ENCODE results near the gene KRTAP5-2. TPM values are rescaled to one million over a fixed set of nuclear protein-coding genes. Genes with fewer than 3 reads are reported as not detected.

The KRTAP5-2 gene
- total RNA-seq, 2 donors from 2014 or later, result not detected

GRCh38 chr11:1639102-1639620 lies 41.1 kb upstream of the KRTAP5-2 start:
- H3K27me3 Mint-ChIP-seq (ENCODE audit: insufficient read depth), result peaks cover 18% of the 10 kb centered on the region
- TF ChIP-seq CTCF (conservative IDR thresholded peaks at IDR 0.05), result no peak
- Histone ChIP-seq H3K36me3 (ENCODE audit: control insufficient read depth, insufficient read depth, low read length) (no peaks in the 10 kb centered on the region), H3K27me3 (ENCODE audit: control insufficient read depth, insufficient read depth, low read length, poor library complexity, severe bottlenecking) (peaks cover 5% of the 10 kb centered on the region), H3K9ac (ENCODE audit: extremely low read depth, low read length, poor library complexity, severe bottlenecking) (no peak overlapping the region), H3K27ac (ENCODE audit: low read depth, low read length) (no peak overlapping the region), H3K4me1 (ENCODE audit: control insufficient read depth, insufficient read depth, low read length) (no peaks in the 10 kb centered on the region), H3K9me3 (ENCODE audit: control insufficient read depth, low read length) (no peaks in the 10 kb centered on the region), H3K4me3 (ENCODE audit: low read length) (no peak overlapping the region)
- DNase-seq, result no peak
- WGBS, 2 experiments (ENCODE audit: insufficient coverage in 1 of 2, insufficient read length in 1 of 2), result 86 to 87% methylated on average over 15 to 17 of the region's 18 CpGs
- H3K4me1 Mint-ChIP-seq, result no peaks in the 10 kb centered on the region
- H3K4me3 Mint-ChIP-seq, result no peak overlapping the region
- no peaks in the 10 kb centered on the region for H3K9me3 Mint-ChIP-seq
- no peak overlapping the region for H3K27ac Mint-ChIP-seq
- H3K36me3 Mint-ChIP-seq (ENCODE audit: low read depth), result no peaks in the 10 kb centered on the region

- peaks cover 17% of the 10 kb centered on the region for H3K27me3 Mint-ChIP-seq (ENCODE audit: insufficient read depth)
- no peaks in the 10 kb centered on the region for H3K36me3 ChIP-seq (ENCODE audit: control insufficient read depth, insufficient read depth, low read length)
- H3K4me3 ChIP-seq (ENCODE audit: low read length), result no peak overlapping the region
- no peak overlapping the region for H3K4me3 Mint-ChIP-seq
- no peaks in the 10 kb centered on the region for H3K36me3 Mint-ChIP-seq (ENCODE audit: low read depth)
- no peaks in the 10 kb centered on the region for H3K4me1 Mint-ChIP-seq
- H3K4me1 ChIP-seq (ENCODE audit: control insufficient read depth, insufficient read depth, low read length), result no peaks in the 10 kb centered on the region
- DNase-seq, result no peak
- 69 to 77% methylated on average over 5 to 8 of the region's 8 CpGs for WGBS, 2 experiments (ENCODE audit: insufficient coverage in 1 of 2, insufficient read length in 1 of 2)
- peaks cover 5% of the 10 kb centered on the region for H3K27me3 ChIP-seq (ENCODE audit: control insufficient read depth, insufficient read depth, low read length, poor library complexity, severe bottlenecking)
- no peak overlapping the region for H3K27ac Mint-ChIP-seq
- H3K9me3 Mint-ChIP-seq, result no peaks in the 10 kb centered on the region
- no peaks in the 10 kb centered on the region for H3K9me3 ChIP-seq (ENCODE audit: control insufficient read depth, low read length)
- TF ChIP-seq CTCF (conservative IDR thresholded peaks at IDR 0.05), result no peak
- no peak overlapping the region for H3K27ac ChIP-seq (ENCODE audit: low read depth, low read length)
- no peak overlapping the region for H3K9ac ChIP-seq (ENCODE audit: extremely low read depth, low read length, poor library complexity, severe bottlenecking)
Measured at GRCh38 chr11:1638344-1638743, 40.2 kb upstream of the KRTAP5-2 start.

GRCh38 chr11:1637628-1638027 lies 39.5 kb upstream of the KRTAP5-2 start:
- H3K27ac Mint-ChIP-seq, result no peak overlapping the region
- H3K27me3 ChIP-seq (ENCODE audit: control insufficient read depth, insufficient read depth, low read length, poor library complexity, severe bottlenecking), result peaks cover 5% of the 10 kb centered on the region
- H3K27ac ChIP-seq (ENCODE audit: low read depth, low read length), result no peak overlapping the region
- no peak for DNase-seq
- H3K36me3 ChIP-seq (ENCODE audit: control insufficient read depth, insufficient read depth, low read length), result no peaks in the 10 kb centered on the region
- H3K4me3 ChIP-seq (ENCODE audit: low read length), result no peak overlapping the region
- TF ChIP-seq CTCF (conservative IDR thresholded peaks at IDR 0.05), result no peak
- peaks cover 20% of the 10 kb centered on the region for H3K27me3 Mint-ChIP-seq (ENCODE audit: insufficient read depth)
- H3K36me3 Mint-ChIP-seq (ENCODE audit: low read depth), result no peaks in the 10 kb centered on the region
- no peaks in the 10 kb centered on the region for H3K9me3 Mint-ChIP-seq
- no peaks in the 10 kb centered on the region for H3K4me1 ChIP-seq (ENCODE audit: control insufficient read depth, insufficient read depth, low read length)
- no peak overlapping the region for H3K9ac ChIP-seq (ENCODE audit: extremely low read depth, low read length, poor library complexity, severe bottlenecking)
- H3K4me1 Mint-ChIP-seq, result no peaks in the 10 kb centered on the region
- no peaks in the 10 kb centered on the region for H3K9me3 ChIP-seq (ENCODE audit: control insufficient read depth, low read length)
- 76 to 88% methylated on average over 1 to 2 of the region's 2 CpGs for WGBS, 2 experiments (ENCODE audit: insufficient coverage in 1 of 2, insufficient read length in 1 of 2)
- no peak overlapping the region for H3K4me3 Mint-ChIP-seq

Measured in endodermal cell (in vitro differentiated cells).